Stomach (tissue), 9 donors: Measurements from ENCODE around the gene HDAC9. TPM values are rescaled to one million over a fixed set of nuclear protein-coding genes. Genes with fewer than 3 reads are reported as not detected.

ENCODE experiments used
- DNase-seq, 2 donors: peaks; one replicate each; pipeline versions ENCODE4 v3.0.0 to v3.0.0-alpha.2; 2013 to 2019
- H3K27ac ChIP-seq, 5 donors: fragments of 200-600 bp in 4 of 5; sonication (generic) in 4 of 5; one replicate each; pipeline ENCODE4 v1.5.1; 2013 to 2019; ENCODE audit warnings: mild to moderate bottlenecking in 1 of 5, moderate library complexity in 1 of 5
- H3K27me3 ChIP-seq, 3 donors: fragments of 200-600 bp; sonication (generic); one replicate each; pipeline ENCODE4 v1.5.1; 2017 to 2019; ENCODE audit warnings: mixed run types in 1 of 3
- H3K36me3 ChIP-seq, 4 donors: fragments of 200-600 bp; sonication (generic); 1 replicate in 3 of 4; 2 replicates in 1 of 4; pipeline ENCODE4 v1.5.1; 2016 to 2019
- H3K4me1 ChIP-seq, 4 donors: fragments of 200-600 bp; sonication (generic); one replicate each; pipeline ENCODE4 v1.5.1; 2016 to 2019
- H3K4me3 ChIP-seq, 4 donors: fragments of 200-600 bp; sonication (generic) in 3 of 4; one replicate each; pipeline ENCODE4 v1.5.1; 2016 to 2019; ENCODE audit warnings: mild to moderate bottlenecking in 1 of 4
- H3K9me3 ChIP-seq, 4 donors: fragments of 200-600 bp; sonication (generic); one replicate each; pipeline ENCODE4 v1.5.1; 2016 to 2019
- EP300 ChIP-seq: sonication (generic); formaldehyde crosslinking; IDR thresholded peaks from one replicate; pipeline ENCODE4 v1.6.1; 2017; ENCODE audit warnings: antibody characterized with exemption
- POLR2A ChIP-seq, 4 donors: fragments of 450-650 bp; IDR thresholded peaks; one replicate each; pipeline ENCODE4 v1.6.1; 2016; ENCODE audit warnings: antibody characterized with exemption in 4 of 4, control low read depth in 2 of 4, mild to moderate bottlenecking in 1 of 4, moderate library complexity in 1 of 4
- POLR2AphosphoS5 ChIP-seq, 3 donors: sonication (generic); formaldehyde crosslinking; IDR thresholded peaks; one replicate each; pipeline ENCODE4 v1.6.1; 2016; ENCODE audit warnings: antibody characterized with exemption in 3 of 3
- WGBS, 5 donors: extraction: QIAGEN DNeasy Blood & Tissue Kit in 3 of 5; methylation state at CpG; one replicate each; pipeline versions ENCODE4 v1.1.5 to v1.1.7; 2013 to 2018; 5-methylcytosine and 5-hydroxymethylcytosine counted together
- intact Hi-C: fragments of 100-400 bp; cut with DNase I; formaldehyde crosslinking; loops from one replicate; pipeline ENCODE4 v1.15.1; 2023; ENCODE audit warnings: low total_unique reads
- polyA plus RNA-seq, 3 donors: library from polyadenylated mRNA; stranded (reverse); fragments of 200-250 nt; gene quantifications; one replicate each; pipeline ENCODE4 v1.2.3, GENCODE V29; 2013
- total RNA-seq, 5 donors: library from RNA; depleted of rRNA; stranded (reverse); fragments of >200 nt; gene quantifications; one replicate each; pipeline versions ENCODE4 v1.1.0 to v1.2.3, GENCODE V29; 2014 to 2016
- TF ChIP-seq, protein P1 (sequence below), 7 experiments: fragments of 450-650 bp in 4 of 7; fragments of 200-600 bp in 3 of 7; sonication (generic) in 3 of 7; IDR thresholded peaks; one replicate each; pipeline ENCODE4 v1.5.1; 2016 to 2019; ENCODE audit warnings: antibody characterized with exemption in 7 of 7, control low read depth in 2 of 7, mild to moderate bottlenecking in 1 of 7
- donor health status: healthy with polysubstance abuse.
- donor health status: Bipolar disorder and iron deficiency.
- donor health status: healthy.

The HDAC9 gene
- total and polyA plus RNA-seq, 8 donors = 1.4 to 60.0 (median 9.8) TPM

DNA sequence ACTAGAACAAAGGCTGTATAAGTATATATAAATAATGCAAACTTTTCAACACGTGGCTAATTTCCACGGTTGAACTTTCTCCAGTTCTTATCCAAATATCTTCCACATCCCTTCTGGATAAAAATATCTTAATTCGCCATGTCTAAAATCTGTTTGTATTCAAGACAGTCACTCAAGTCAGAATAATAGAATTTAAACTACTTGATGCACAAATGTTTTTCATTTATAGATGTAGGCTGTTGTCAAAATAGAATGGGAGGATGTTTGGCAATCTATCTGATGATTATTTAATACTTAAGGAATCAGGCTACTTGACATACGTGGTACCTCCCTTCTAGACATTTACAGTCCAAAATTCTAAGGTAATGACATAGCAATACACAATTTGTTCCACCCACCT is 417.6 kb downstream of the HDAC9 start:
- Histone ChIP-seq H3K4me3 (no peak overlapping the region), H3K4me1 (no peaks in the 10 kb centered on the region), H3K36me3 (no peaks in the 10 kb centered on the region), H3K27ac (no peak overlapping the region), H3K9me3 (peaks cover 0 to 3% (median 0%) of the 10 kb centered on the region in 4 donors), H3K27me3 (no peaks in the 10 kb centered on the region)
- DNase-seq = no peak
- WGBS, 5 donors = 70 to 77% (median 76%) methylated on average over 4 of the region's 4 CpGs
- no peak for TF ChIP-seq POLR2A (IDR thresholded peaks at IDR 0.05)
- TF ChIP-seq EP300 = no peak
- no peak for TF ChIP-seq POLR2AphosphoS5 (IDR thresholded peaks at IDR 0.05)
- TF ChIP-seq, protein P1, sequence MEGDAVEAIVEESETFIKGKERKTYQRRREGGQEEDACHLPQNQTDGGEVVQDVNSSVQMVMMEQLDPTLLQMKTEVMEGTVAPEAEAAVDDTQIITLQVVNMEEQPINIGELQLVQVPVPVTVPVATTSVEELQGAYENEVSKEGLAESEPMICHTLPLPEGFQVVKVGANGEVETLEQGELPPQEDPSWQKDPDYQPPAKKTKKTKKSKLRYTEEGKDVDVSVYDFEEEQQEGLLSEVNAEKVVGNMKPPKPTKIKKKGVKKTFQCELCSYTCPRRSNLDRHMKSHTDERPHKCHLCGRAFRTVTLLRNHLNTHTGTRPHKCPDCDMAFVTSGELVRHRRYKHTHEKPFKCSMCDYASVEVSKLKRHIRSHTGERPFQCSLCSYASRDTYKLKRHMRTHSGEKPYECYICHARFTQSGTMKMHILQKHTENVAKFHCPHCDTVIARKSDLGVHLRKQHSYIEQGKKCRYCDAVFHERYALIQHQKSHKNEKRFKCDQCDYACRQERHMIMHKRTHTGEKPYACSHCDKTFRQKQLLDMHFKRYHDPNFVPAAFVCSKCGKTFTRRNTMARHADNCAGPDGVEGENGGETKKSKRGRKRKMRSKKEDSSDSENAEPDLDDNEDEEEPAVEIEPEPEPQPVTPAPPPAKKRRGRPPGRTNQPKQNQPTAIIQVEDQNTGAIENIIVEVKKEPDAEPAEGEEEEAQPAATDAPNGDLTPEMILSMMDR (IDR thresholded peaks at IDR 0.05) = no peak
- intact Hi-C loops = no loop called here

DNA sequence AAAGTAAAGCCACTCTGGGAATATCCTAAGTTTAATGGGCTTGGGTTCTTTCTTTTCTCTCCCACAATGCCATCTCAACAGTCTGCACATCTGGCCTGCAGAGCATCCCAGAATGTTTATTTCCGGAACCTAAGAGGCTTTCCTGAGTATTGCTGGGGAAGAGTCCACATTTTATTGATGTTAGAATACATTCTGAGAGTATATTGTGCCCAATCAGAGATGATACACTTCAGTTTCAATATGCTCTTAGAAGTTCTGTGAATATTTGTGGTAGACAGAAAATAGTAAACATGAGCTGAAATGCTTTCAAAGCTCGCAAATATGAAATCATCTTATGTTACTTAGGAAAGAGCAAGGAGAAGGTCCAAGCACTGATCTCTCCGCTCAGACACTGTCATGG is 421.3 kb downstream of the HDAC9 start:
- DNase-seq = no peak
- WGBS, 5 donors = 59 to 89% (median 80%) methylated on average over 3 of the region's 3 CpGs
- Histone ChIP-seq H3K4me1 (no peaks in the 10 kb centered on the region), H3K4me3 (no peak overlapping the region), H3K27me3 (no peaks in the 10 kb centered on the region), H3K36me3 (no peaks in the 10 kb centered on the region), H3K27ac (no peak overlapping the region), H3K9me3 (peaks cover 0 to 7% (median 0%) of the 10 kb centered on the region in 4 donors)
- TF ChIP-seq POLR2A (IDR thresholded peaks at IDR 0.05) (no peak), POLR2AphosphoS5 (IDR thresholded peaks at IDR 0.05) (no peak), EP300 (no peak)
- TF ChIP-seq, protein P1 (IDR thresholded peaks at IDR 0.05) = no peak
- intact Hi-C loops = no loop called here

DNA sequence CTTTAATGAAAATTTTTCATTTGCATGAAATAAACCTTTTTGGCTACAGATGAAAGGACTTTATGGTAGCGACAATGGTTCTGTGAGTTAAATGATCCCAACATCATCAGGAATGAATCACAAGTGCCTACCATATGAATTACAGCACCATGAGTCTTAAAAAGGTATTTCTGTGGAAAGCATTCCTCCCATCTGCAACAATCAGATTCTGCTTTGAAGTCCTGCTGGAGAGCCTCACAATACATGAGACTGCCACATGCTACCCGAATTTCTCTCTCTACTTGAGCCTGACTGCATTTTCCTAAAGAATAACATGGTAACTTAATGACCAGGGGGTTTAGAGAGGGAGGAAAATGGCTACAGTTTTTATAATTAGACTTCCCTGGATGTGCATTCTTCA is 431.6 kb downstream of the HDAC9 start:
- no peak for DNase-seq
- H3K4me3 ChIP-seq = no peak overlapping the region
- H3K27me3 ChIP-seq = no peaks in the 10 kb centered on the region
- no peaks in the 10 kb centered on the region for H3K4me1 ChIP-seq
- H3K27ac ChIP-seq = no peak overlapping the region
- WGBS, 5 donors = 52 to 65% (median 61%) methylated on average over 2 of the region's 2 CpGs
- H3K9me3 ChIP-seq = no peaks in the 10 kb centered on the region
- TF ChIP-seq EP300 (no peak), POLR2AphosphoS5 (IDR thresholded peaks at IDR 0.05) (no peak), POLR2A (IDR thresholded peaks at IDR 0.05) (no peak)
- TF ChIP-seq, protein P1 (IDR thresholded peaks at IDR 0.05) = no peak
- intact Hi-C loops = no loop called here
- no peaks in the 10 kb centered on the region for H3K36me3 ChIP-seq

DNA sequence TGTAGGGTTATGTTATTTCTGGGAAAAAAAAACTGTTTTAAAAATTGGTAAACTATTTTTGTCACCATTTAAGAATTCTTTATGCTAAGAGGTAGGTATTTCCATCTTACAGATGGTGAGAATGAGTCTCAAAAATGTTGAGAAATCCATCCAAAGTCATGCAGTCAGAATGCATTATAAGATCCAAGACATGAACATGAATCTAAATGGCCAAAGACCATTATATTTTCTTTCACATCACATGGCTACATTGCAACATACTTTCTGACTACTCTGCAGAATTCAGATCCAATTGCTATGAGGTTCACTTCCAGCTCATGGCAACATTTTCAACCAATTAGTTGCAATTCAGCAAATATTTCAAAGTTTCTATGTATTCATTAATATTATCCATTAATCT is 440.7 kb downstream of the HDAC9 start:
- intact Hi-C loops = no loop called here
- Histone ChIP-seq H3K4me1 (no peaks in the 10 kb centered on the region), H3K27me3 (no peaks in the 10 kb centered on the region), H3K4me3 (no peak overlapping the region), H3K9me3 (no peaks in the 10 kb centered on the region), H3K27ac (no peak overlapping the region), H3K36me3 (no peaks in the 10 kb centered on the region)
- no peak for DNase-seq
- no peak for TF ChIP-seq EP300
- TF ChIP-seq, protein P1 (IDR thresholded peaks at IDR 0.05) = no peak
- no peak for TF ChIP-seq POLR2A (IDR thresholded peaks at IDR 0.05)
